ENCODE measurements around the gene ADGRL2.

ADGRL2 gene

DNA sequence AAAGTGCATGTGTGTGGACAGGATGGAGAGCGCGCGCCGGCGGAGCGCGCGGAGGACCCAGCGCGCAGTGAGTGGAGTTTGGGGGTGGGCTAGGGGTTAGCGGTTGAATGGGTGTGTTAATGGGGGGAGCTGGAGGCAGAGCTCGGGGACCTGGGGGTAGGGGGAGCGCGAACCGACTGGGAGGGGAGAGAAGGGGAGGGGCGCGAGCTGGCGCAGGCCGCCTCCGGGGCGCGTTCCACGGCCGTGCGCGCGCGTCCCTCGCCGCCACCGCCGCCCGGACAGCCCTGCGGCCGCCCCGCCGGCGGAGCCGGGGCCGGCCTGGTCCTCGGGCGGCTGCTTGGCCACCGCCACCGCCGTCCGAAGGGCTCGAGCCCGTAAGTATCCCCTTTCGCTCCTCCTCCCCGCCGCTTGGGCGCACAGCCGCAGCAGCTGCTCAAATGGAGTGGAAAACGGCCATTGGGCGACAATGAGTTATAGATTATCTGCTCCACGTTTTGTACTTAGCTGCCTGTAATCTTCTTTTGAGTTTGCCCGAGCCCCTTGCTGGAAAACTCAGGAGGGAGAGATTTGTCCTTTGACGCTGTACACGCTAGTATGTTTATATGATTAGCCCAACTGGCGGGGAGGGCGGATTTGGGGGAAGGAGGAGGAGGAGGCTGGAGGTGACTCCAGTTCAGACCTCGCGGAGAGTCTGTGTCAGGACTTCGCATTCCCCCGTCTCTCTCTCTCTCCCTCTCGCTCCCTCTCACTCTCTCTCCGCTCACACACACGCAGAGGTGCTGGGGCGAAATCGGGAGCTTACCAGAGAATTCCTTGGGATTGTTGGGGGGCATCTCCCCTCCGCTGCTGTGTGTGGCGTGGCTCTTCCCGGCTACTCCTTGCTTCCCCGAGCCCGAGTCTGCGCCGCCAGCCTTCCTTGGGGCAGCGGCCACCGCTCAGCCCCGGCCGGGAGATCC lies at the start of gene ADGRL2:
Gene ADGRL2 (plus strand): TSS at position 240 of the 956 bp plus-strand sequence. CDS start 36,051 bp downstream, outside the sequence.
- Mint-ChIP-seq H3K9me3 (no peaks in the 10 kb centered on the region), H3K27ac (no peak within 1 kb of the TSS), H3K27me3 (peaks cover 47% of the 10 kb centered on the region), H3K4me1 (peaks cover 22% of the 10 kb centered on the region), H3K4me3 (peak within 1 kb of the TSS; percentile 41 to 53)
- DNase-seq (peak; percentile 4 to 9), ATAC-seq (no peak)

DNA sequence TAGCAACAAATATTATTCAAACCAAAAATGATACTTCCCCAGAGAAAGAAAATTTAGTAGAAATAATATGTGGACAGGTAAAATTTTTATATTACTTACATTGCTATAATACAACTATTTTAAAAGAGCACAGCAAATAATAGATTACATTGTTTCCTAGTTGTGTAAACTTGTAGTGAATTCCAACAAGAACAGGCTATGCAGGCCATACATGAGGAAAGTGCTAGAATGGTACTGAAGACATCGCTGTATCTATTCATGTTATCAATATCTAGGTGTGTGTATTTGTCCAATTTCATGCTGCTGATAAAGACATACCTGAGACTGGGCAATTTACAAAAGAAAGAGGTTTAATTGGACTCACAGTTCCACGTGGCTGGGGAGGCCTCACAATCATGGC lies 47.9 kb upstream of the ADGRL2 start:
- H3K27ac Mint-ChIP-seq = no peak overlapping the region
- DNase-seq = no peak
- H3K27me3 Mint-ChIP-seq = no peaks in the 10 kb centered on the region
- H3K4me3 Mint-ChIP-seq = no peak overlapping the region
- peaks cover 0 to 9% of the 10 kb centered on the region in 2 donors for H3K9me3 Mint-ChIP-seq
- ATAC-seq = no peak
- no peaks in the 10 kb centered on the region for H3K4me1 Mint-ChIP-seq

GRCh38 chr1:81754424-81754823 lies 46.3 kb upstream of the ADGRL2 start:
- no peaks in the 10 kb centered on the region for H3K27me3 Mint-ChIP-seq

GRCh38 chr1:81756872-81757271 lies 43.9 kb upstream of the ADGRL2 start:
- Mint-ChIP-seq H3K9me3 (peaks cover 0 to 9% of the 10 kb centered on the region in 2 donors), H3K4me3 (no peak overlapping the region), H3K4me1 (no peaks in the 10 kb centered on the region), H3K27ac (no peak overlapping the region), H3K27me3 (no peaks in the 10 kb centered on the region)
- ATAC-seq = no peak
- DNase-seq = no peak

More at GRCh38 chr1:81754424-81754823, 46.3 kb upstream of the ADGRL2 start:
- H3K27ac Mint-ChIP-seq = no peak overlapping the region
- DNase-seq (no peak), ATAC-seq (no peak)
- no peaks in the 10 kb centered on the region for H3K4me1 Mint-ChIP-seq
- no peak overlapping the region for H3K4me3 Mint-ChIP-seq
- peaks cover 0 to 9% of the 10 kb centered on the region in 2 donors for H3K9me3 Mint-ChIP-seq

DNA sequence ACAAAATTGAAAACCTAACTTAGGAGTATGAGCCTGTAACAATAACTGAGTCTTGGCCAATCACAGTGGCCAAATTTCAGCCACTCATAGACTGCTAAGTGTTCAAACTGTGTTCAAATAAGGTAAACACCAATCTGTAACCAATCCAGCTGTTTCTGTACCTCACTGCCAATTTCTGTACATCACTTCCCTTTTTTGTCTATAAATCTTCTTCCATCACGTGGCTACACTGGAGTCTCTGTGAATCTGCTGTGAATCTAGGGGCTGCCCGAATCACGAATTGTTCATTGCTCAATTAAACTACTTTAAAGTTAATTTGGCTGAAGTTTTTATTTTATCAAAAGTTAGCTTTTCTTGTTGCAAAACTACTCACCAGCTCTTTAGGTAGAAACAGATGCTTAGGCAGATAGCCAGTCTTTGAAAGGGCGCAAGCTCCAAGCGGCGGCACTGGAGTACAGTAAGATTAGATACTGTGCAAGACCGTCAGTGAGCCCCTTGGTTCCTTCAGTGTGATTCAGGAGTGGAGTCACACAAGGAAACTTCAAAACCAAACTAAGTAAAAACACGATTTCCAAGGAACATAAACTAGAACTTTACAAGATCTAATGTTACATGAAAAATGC lies 43.2 kb upstream of the ADGRL2 start:
- Mint-ChIP-seq H3K4me1 (no peaks in the 10 kb centered on the region), H3K9me3 (peaks cover 0 to 9% of the 10 kb centered on the region in 2 donors), H3K4me3 (no peak overlapping the region), H3K27ac (no peak overlapping the region), H3K27me3 (no peaks in the 10 kb centered on the region)
- DNase-seq (no peak), ATAC-seq (no peak)

DNA sequence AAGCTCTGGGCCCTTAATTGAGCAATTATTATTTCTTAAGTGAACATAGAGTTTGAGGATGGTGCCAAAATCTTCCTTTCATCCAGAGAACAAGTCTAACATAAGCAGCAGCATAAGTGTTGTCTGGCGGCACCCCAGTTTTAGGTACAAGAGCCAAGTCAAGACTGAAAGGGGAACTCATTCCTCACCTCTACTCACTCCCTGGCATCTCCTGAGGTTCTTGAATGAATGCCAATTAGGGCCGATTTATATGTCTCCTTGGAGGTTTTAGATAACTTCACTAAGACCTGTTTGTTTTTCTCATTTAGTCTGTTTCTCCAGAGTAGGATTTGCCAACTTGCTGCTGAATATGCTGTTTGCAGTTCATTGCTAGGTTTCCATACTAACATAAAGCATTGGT lies 42.6 kb upstream of the ADGRL2 start:
- ATAC-seq (no peak), DNase-seq (no peak)
- Mint-ChIP-seq H3K4me3 (no peak overlapping the region), H3K9me3 (peaks cover 0 to 5% of the 10 kb centered on the region in 2 donors), H3K4me1 (no peaks in the 10 kb centered on the region), H3K27me3 (no peaks in the 10 kb centered on the region), H3K27ac (no peak overlapping the region)

DNA sequence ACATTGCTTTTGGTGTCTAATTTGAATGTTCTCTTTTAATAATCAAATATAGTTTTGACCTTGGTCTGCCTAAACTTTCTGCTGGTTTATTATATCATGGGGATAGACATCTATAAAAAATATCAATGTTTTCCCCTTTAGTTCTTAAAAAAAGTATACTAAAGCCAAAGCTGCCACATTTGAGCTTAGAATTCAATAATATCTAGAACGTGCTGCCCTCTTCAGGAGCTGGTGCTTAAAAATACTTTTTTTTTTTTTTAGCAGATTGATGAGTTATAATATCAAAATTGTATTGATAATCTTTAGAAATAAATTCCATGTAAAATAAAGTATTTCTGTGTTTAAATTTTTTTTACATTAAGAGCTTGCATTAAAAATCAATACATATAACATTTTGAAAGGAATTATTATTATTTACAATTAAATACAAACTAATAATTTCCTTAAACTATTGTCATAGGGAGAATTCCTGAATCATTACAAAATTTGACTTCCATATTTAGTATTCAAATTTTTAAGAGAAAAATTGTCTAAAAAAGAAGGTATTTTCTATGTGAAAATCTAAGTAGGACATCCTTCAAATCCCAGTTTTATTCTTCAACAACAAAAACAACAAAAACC lies 40.1 kb upstream of the ADGRL2 start:
- H3K27ac Mint-ChIP-seq = no peak overlapping the region
- no peaks in the 10 kb centered on the region for H3K4me1 Mint-ChIP-seq
- no peaks in the 10 kb centered on the region for H3K27me3 Mint-ChIP-seq
- ATAC-seq = no peak
- no peak for DNase-seq
- H3K9me3 Mint-ChIP-seq = no peaks in the 10 kb centered on the region
- no peak overlapping the region for H3K4me3 Mint-ChIP-seq

DNA sequence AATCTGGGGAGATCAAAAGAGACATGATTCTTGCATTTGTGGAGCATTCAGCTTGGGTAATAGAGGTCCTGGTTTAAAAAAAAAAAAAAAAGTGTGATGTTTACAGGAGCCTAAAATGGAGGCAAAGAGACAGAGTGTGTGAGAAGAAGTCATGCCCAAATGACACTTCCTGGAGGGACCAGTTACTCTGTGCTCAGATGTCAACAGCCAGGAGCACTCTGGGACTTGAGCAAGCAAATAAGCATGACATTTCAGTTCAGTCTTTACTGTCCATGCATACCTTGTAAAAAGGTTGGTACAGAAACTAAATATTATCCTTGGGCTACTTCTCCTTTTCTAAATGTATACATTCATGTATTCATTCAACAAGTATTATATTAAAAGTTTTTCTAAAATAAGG lies 25.2 kb upstream of the ADGRL2 start:
- DNase-seq = no peak
- Mint-ChIP-seq H3K27ac (no peak overlapping the region), H3K27me3 (no peaks in the 10 kb centered on the region), H3K9me3 (no peaks in the 10 kb centered on the region), H3K4me3 (no peak overlapping the region), H3K4me1 (no peaks in the 10 kb centered on the region)
- ATAC-seq = no peak

- DNase-seq = no peak
- H3K4me3 Mint-ChIP-seq = no peak overlapping the region
- no peak overlapping the region for H3K27ac Mint-ChIP-seq
- no peaks in the 10 kb centered on the region for H3K27me3 Mint-ChIP-seq
- no peaks in the 10 kb centered on the region for H3K4me1 Mint-ChIP-seq
- H3K9me3 Mint-ChIP-seq = peaks cover 0 to 7% of the 10 kb centered on the region in 2 donors
- no peak for ATAC-seq
Observed at GRCh38 chr1:81780705-81781454, 19.9 kb upstream of the ADGRL2 start.

GRCh38 chr1:81781749-81782148 lies 19.0 kb upstream of the ADGRL2 start:
- no peaks in the 10 kb centered on the region for H3K27me3 Mint-ChIP-seq
- H3K9me3 Mint-ChIP-seq = peaks cover 0 to 8% of the 10 kb centered on the region in 2 donors
- DNase-seq = no peak
- no peak overlapping the region for H3K27ac Mint-ChIP-seq
- H3K4me1 Mint-ChIP-seq = no peaks in the 10 kb centered on the region
- no peak for ATAC-seq
- no peak overlapping the region for H3K4me3 Mint-ChIP-seq

GRCh38 chr1:81792184-81792583 lies 8.6 kb upstream of the ADGRL2 start:
- DNase-seq (no peak), ATAC-seq (no peak)
- Mint-ChIP-seq H3K4me3 (no peak overlapping the region), H3K4me1 (no peaks in the 10 kb centered on the region), H3K27me3 (no peaks in the 10 kb centered on the region), H3K27ac (no peak overlapping the region), H3K9me3 (peaks cover 0 to 1% of the 10 kb centered on the region in 2 donors)

GRCh38 chr1:81797701-81798100 lies 3.0 kb upstream of the ADGRL2 start:
- Mint-ChIP-seq H3K4me3 (no peak overlapping the region), H3K27ac (no peak overlapping the region), H3K4me1 (peaks cover 13% of the 10 kb centered on the region), H3K9me3 (no peaks in the 10 kb centered on the region), H3K27me3 (peaks cover 28% of the 10 kb centered on the region)
- no peak for DNase-seq
- no peak for ATAC-seq

DNA sequence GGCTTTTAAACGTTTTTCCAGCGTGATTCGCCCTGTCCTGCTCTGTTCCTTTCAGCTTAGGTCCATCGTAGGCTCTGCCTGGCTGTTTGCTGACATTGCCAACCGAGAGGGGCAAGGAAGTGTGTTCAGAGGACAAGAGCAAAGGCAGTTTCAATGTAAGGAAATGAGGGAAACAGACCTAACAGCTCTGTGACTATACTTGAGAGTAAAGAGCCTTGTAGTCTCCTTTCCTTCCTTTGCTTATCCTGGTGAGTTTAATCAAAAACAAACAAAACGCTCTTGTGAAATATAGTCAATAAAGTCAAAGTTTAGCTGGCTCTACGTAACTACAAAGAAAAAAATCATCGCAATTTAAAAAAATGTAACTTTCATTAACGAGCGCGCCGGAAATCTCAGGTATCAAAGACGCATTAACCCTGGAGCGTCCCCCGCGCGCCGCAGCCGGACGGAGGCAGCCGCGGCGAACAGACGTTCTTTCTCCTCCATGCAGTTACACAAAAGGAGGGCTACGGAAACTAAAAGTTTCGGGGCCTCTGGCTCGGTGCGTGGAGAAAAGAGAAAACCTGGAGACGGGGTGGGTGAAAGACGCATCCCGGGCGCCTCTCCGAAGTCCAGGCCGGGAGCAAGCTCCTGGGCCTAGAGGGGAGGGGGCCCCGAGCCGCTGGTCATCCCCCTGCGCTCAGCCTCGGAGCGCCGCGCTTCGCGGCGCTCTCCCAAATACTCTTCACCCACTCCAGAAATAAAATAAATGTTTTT lies 617 bp upstream of the ADGRL2 start:
- DNase-seq = no peak
- Mint-ChIP-seq H3K27me3 (peaks cover 47% of the 10 kb centered on the region), H3K9me3 (no peaks in the 10 kb centered on the region), H3K4me3 (peak overlapping the region; percentile 37 to 53), H3K4me1 (peaks cover 22% of the 10 kb centered on the region), H3K27ac (no peak overlapping the region)
- ATAC-seq = no peak

DNA sequence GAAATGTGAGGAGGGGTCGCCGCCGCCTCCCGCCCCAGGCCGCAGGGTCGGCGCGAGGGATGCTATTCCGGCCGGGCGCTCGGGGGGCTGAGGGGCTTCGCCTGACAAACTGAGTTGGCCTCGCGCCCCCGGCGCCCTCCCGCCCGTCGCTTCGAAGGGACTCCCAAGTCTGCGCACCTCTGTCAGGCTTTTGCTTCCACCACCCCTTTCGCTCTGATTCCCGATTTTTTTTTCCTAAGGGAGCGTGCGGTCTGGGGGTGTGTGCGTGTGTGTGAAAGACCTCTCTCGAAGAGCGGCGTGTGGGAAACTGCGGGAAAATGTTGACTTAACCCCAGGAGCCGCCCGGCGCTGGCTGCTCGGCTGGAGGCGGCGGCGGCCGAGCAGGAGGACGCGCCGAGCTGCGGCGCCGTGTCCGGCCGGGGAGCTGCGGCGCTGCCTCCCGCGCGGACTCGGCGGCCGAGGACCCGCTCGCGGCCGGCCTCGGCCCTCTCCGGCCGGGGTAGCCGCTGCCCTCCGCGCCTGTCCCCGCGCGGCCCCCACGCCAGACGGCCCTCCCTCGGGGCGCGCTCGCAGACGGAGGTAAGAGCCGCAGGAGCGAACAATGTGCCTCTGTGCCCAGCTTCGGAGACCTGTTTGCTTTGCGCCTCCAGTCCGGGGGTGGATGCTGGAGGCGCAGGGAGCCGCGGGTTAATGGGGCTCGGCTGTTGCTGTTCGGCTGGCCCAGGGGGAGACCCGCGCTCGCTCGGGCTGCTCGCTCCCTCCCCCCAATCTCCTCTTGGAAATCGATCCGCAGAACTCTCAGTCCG lies 1.1 kb downstream of the ADGRL2 start:
- DNase-seq = no peak
- peak overlapping the region; percentile 15 to 50 for H3K4me3 Mint-ChIP-seq
- peaks cover 47% of the 10 kb centered on the region for H3K27me3 Mint-ChIP-seq

More for the DNA sequence above, 1.1 kb downstream of the ADGRL2 start:
- no peaks in the 10 kb centered on the region for H3K9me3 Mint-ChIP-seq
- H3K4me1 Mint-ChIP-seq = peaks cover 22% of the 10 kb centered on the region
- no peak overlapping the region for H3K27ac Mint-ChIP-seq
- ATAC-seq = no peak

Measured in stimulated activated naive CD8-positive, alpha-beta T cell treated with anti-CD3 and anti-CD28 coated beads, Interleukin-15, amount 100 ng/mL, for 72 hours (primary cell).